OCI-LY3 (cell line): ENCODE results near the gene TEX264.

Experiments used
- CTCF ChIP-seq: fragments of 200-600, 300-600 bp; sonication (generic); IDR thresholded peaks from 2 replicates; pipeline ENCODE4 v1.5.1; 2014; ENCODE audit warnings: antibody characterized with exemption, low read length, low read depth
- EZH2phosphoT487 ChIP-seq: fragments of 200-600 bp; shearing (Covaris generic); IDR thresholded peaks from 2 replicates; pipeline ENCODE4 v1.6.1; 2018; ENCODE audit warnings: antibody characterized with exemption, mixed run types, low read depth

- TF ChIP-seq CTCF (no peak), EZH2phosphoT487 (no peak)
Observed at GRCh38 chr3:51670053-51670822, 814 bp upstream of the TEX264 start.
